Aorta (tissue), 5 donors: ENCODE measurements around the gene ZNF784. TPM values are rescaled to one million over a fixed set of nuclear protein-coding genes. Genes with fewer than 3 reads are reported as not detected.

Experiments used
- ATAC-seq: fragments of 200-7000 bp; cut with Tn5 transposase; one replicate; pipeline ENCODE4 v1.9.1; 2022; ENCODE audit warnings: moderate library complexity; ENCODE audit not compliant: low FRiP score
- DNase-seq, 2 donors: peaks; one replicate each; pipeline ENCODE4 v3.0.0-alpha.2; 2020
- H3K27ac ChIP-seq, 2 donors: one replicate each; pipeline ENCODE4 v1.5.1; 2013; ENCODE audit warnings: low read length in 2 of 2, mild to moderate bottlenecking in 2 of 2, moderate library complexity in 2 of 2, control low read depth in 1 of 2, inconsistent platforms in 1 of 2, low read depth in 1 of 2
- H3K27me3 ChIP-seq, 2 donors: one replicate each; pipeline ENCODE4 v1.6.1; 2013; ENCODE audit warnings: control low read depth in 1 of 2, low read length in 1 of 2, mild to moderate bottlenecking in 1 of 2, moderate library complexity in 1 of 2; ENCODE audit not compliant: insufficient read depth in 2 of 2, control insufficient read depth in 1 of 2
- H3K36me3 ChIP-seq, 2 donors: one replicate each; pipeline ENCODE4 v1.6.1; 2013; ENCODE audit warnings: control low read depth in 1 of 2, low read length in 1 of 2, mild to moderate bottlenecking in 1 of 2; ENCODE audit not compliant: insufficient read depth in 2 of 2, control insufficient read depth in 1 of 2
- H3K4me1 ChIP-seq, 2 donors: one replicate each; pipeline ENCODE4 v1.6.1; 2013; ENCODE audit warnings: low read length in 2 of 2, control low read depth in 1 of 2, mild to moderate bottlenecking in 1 of 2, moderate library complexity in 1 of 2; ENCODE audit not compliant: insufficient read depth in 2 of 2, control insufficient read depth in 1 of 2
- H3K4me3 ChIP-seq, 2 donors: one replicate each; pipeline ENCODE4 v1.5.1; 2013; ENCODE audit warnings: low read length in 2 of 2, control low read depth in 1 of 2, mild to moderate bottlenecking in 1 of 2
- H3K9me3 ChIP-seq: one replicate; pipeline ENCODE4 v1.6.1; 2013; ENCODE audit warnings: mild to moderate bottlenecking, low read length; ENCODE audit not compliant: control insufficient read depth
- WGBS, 2 donors: extraction: QIAGEN DNeasy Blood & Tissue Kit; methylation state at CpG; one replicate each; pipeline ENCODE4 v1.1.7; 2013; 5-methylcytosine and 5-hydroxymethylcytosine counted together
- intact Hi-C, 2 donors: fragments of 100-400 bp; cut with DNase I; formaldehyde crosslinking; loops; one replicate each; pipeline versions ENCODE4 v1.14.2 to v1.15.0; 2022
- polyA plus RNA-seq, 2 donors: library from polyadenylated mRNA; stranded (reverse); fragments of 200-250 nt; gene quantifications; one replicate each; pipeline ENCODE4 v1.2.3, GENCODE V29; 2013
- total RNA-seq, 2 donors: library from RNA; stranded (reverse); fragmentation: NEBNext Ultra II Directional; extraction: Animal tissue kit (Norgen Biotek cat#: 25700); gene quantifications; one replicate each; pipeline ENCODE4 v1.2.1, GENCODE V29; 2021
- donor health status: healthy with polysubstance abuse.
- donor health status: Bipolar disorder and iron deficiency.
- donor health status: DM: no; HTN: no; CAD: no.
- donor health status: DM: no; HTN: no; CAD: no.
- donor health status: DM: yes; HTN: yes; CAD: no.

ZNF784 gene
- total and polyA plus RNA-seq, 4 donors, result 4.8 to 27.2 (median 5.2) TPM

DNA sequence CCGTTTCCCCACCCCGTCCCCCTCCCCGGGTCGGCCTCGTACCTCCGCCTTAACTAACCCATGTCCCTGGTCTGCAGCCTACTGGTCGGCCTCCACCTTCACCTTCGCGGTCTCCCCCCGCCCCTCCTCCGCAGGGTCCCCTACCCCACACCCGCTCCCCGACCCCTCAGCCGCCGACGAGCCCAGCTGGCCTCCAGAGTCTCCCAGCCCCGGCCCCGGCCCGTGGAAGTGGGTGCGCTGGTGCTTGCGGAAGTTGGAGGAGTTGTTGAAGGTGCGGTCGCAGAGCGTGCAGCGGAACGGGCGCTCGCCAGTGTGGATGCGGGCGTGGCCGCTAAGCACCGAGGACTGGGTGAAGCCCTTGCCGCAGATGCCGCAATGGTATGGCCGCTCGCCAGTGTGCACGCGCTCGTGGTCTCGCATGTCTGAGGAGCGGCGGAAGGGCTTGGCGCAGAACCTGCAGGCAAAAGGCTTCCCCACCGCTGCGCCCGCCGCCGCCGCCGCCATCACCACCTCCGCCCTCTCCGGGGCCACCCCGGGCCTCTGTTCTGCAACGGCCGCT is 2.6 kb downstream of the ZNF784 start:
- intact Hi-C loops, result no loop called here
- DNase-seq (peak in 1 of 2 donors; percentile 56), ATAC-seq (no peak)
- no peaks in the 10 kb centered on the region for H3K9me3 ChIP-seq
- H3K27me3 ChIP-seq, result no peaks in the 10 kb centered on the region
- no peak overlapping the region for H3K4me3 ChIP-seq
- H3K4me1 ChIP-seq, result no peaks in the 10 kb centered on the region
- 95 to 96% methylated on average over 55 of the region's 55 CpGs for WGBS, 2 donors
- H3K27ac ChIP-seq, result no peak overlapping the region
- H3K36me3 ChIP-seq, result no peaks in the 10 kb centered on the region

DNA sequence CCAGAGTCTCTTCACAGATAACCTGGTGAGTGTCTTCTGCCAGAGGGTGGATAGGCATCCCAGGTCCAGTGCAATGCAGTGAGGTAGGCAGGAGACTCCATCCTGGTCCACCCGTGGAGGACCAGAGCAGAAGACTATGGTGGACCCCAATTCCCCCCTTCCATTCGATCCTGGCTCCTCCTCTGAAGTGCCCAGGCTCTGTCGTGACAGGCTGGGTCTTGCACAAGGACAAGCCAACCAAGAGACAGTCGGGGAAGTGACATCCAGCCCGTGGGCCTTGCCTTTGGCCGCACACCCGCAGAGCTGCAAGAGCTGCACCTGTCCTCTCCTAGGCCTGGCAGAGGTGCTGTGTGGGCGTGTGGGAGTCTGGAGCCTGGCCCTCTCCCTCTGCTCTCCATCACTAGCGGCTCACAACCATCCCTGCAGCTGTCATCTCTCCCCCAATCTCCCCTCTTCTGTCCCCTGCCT is 3.1 kb downstream of the ZNF784 start:
- no peak overlapping the region for H3K4me3 ChIP-seq
- peaks cover 0 to 3% of the 10 kb centered on the region in 2 donors for H3K36me3 ChIP-seq
- H3K4me1 ChIP-seq, result no peaks in the 10 kb centered on the region
- H3K9me3 ChIP-seq, result no peaks in the 10 kb centered on the region
- no peak overlapping the region for H3K27ac ChIP-seq
- intact Hi-C loops, result no loop called here
- ATAC-seq (no peak), DNase-seq (no peak)
- no peaks in the 10 kb centered on the region for H3K27me3 ChIP-seq
- WGBS, 2 donors, result 84 to 88% methylated on average over 9 of the region's 9 CpGs

DNA sequence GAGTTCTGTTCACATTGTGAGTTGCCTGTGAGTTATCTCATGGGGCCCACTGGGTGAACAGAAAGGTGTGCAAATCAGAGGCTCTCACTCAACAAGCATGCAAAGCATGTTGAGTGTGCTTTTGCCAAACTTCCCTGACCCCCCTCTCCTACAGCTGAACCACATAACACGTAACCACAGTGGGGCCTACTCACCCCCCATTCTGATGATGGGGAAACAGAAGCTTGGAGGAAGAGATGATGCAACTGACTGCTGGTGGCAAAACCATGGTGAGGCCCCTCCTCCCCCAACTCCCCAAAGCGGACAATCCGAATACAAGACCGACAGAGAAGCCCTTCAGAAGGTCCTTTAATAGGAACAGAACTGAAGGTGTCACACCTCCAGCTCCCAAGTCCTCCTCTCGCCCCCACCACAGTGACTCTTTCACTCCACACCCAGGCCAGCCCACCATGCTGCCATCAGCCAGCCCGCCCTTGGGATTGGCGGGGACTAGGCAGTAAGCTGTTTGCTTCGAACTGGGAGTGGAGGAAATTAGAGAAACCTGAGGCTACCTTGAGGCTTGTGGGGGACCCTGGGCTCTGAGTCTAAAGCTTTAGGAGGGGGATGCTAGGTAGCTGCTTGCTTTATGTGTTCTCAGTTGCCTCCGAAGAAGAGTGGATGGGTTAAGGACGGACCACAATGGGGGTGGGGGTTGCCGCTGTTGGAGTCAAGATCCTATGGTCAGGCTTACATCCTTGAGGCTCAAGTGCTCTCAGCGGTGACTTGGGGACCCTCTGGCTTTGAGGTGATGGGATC is 3.8 kb downstream of the ZNF784 start:
- no peaks in the 10 kb centered on the region for H3K27me3 ChIP-seq
- no peaks in the 10 kb centered on the region for H3K4me1 ChIP-seq
- H3K27ac ChIP-seq, result no peak overlapping the region
- 90 to 93% methylated on average over 12 of the region's 12 CpGs for WGBS, 2 donors
- intact Hi-C loops, result no loop called here
- peaks cover 0 to 4% of the 10 kb centered on the region in 2 donors for H3K36me3 ChIP-seq
- peak in 1 of 2 donors; percentile 45 for DNase-seq
- H3K4me3 ChIP-seq, result no peak overlapping the region
- H3K9me3 ChIP-seq, result no peaks in the 10 kb centered on the region
- no peak for ATAC-seq

DNA sequence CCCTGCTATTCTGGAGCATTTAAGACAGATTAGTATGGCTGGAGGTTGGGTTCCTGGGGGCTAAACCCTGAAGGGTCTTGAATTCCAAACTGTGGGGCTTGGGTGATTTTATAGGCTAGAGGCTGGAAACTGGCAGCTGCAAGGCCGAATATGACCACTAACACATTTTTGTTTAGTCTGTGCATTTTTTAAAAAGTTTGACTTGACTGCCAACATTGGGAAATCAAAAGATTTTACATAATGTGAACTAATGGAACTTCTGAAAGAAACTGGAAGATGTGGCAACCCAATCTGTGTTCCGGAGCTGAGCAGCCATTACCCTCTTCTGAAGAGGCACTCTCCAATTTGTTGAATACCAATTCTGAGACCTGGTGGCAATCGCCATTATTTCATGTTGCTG is 5.1 kb downstream of the ZNF784 start:
- 67% methylated on average over 3 of the region's 3 CpGs for WGBS, 2 donors
- DNase-seq (no peak), ATAC-seq (no peak)
- Histone ChIP-seq H3K9me3 (no peaks in the 10 kb centered on the region), H3K36me3 (peaks cover 0 to 6% of the 10 kb centered on the region in 2 donors), H3K27ac (no peak overlapping the region), H3K27me3 (no peaks in the 10 kb centered on the region), H3K4me3 (no peak overlapping the region), H3K4me1 (no peaks in the 10 kb centered on the region)
- intact Hi-C loops, result no loop called here

DNA sequence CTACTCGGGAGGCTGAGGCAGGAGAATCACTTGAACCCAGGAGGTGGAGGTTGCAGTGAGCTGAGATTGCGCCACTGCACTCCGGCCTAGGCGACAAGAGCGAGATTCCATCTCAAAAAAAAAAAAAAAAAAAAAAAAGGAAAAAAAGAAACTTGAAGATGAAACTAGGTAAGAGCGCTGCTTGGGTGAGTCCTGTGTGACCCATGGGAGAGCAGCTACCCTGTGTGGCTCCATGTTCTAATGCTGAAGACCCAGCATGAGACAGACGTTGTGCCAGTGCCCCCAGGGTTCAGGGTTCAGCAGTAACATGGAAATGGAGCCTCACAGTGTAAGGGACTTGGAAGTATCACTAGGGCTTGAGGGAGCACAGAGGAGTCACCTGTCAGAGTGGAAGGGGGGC is 5.9 kb downstream of the ZNF784 start:
- Histone ChIP-seq H3K27ac (no peak overlapping the region), H3K4me3 (no peak overlapping the region), H3K27me3 (no peaks in the 10 kb centered on the region), H3K9me3 (no peaks in the 10 kb centered on the region), H3K36me3 (peaks cover 0 to 6% of the 10 kb centered on the region in 2 donors), H3K4me1 (no peaks in the 10 kb centered on the region)
- WGBS, 2 donors, result 89 to 92% methylated on average over 7 of the region's 7 CpGs
- ATAC-seq, result no peak
- no peak for DNase-seq
- intact Hi-C loops, result no loop called here

DNA sequence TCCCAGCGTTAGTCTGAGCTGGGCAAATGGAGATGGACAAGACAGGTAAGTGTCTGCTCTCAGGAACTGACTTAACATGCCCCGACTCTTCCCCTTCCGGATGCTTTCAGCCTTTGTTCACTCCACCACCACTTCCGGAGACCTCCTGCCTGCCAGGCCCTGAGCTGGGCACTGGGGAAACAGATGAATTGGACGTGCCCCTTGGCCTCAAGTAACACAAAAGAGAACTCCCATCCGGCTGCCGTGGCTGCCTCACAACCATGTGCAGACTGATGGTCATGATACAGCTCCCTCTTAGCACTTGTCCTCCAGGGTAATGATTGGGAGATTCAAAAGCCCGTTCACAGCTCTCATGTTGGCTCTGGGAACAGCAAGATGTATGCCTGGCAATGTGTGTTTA is 6.9 kb downstream of the ZNF784 start:
- Histone ChIP-seq H3K4me1 (no peaks in the 10 kb centered on the region), H3K4me3 (no peak overlapping the region), H3K27me3 (no peaks in the 10 kb centered on the region), H3K9me3 (no peaks in the 10 kb centered on the region), H3K27ac (no peak overlapping the region), H3K36me3 (peaks cover 0 to 6% of the 10 kb centered on the region in 2 donors)
- no peak for DNase-seq
- intact Hi-C loops, result no loop called here
- 85 to 88% methylated on average over 8 of the region's 8 CpGs for WGBS, 2 donors
- no peak for ATAC-seq

DNA sequence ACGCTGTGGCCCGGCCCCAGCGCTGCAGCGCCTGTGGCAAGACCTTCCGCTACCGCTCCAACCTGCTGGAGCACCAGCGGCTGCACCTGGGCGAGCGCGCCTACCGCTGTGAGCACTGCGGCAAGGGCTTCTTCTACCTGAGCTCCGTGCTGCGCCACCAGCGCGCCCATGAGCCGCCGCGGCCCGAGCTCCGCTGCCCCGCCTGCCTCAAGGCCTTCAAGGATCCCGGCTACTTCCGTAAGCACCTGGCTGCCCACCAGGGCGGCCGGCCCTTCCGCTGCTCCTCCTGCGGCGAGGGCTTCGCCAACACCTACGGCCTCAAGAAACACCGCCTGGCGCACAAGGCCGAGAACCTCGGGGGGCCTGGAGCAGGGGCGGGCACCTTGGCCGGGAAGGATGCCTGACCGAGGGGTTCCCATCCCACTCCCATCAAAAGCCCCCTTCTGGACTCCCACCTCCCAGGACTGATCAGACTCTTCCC is 7.9 kb downstream of the ZNF784 start:
- Histone ChIP-seq H3K27ac (no peak overlapping the region), H3K36me3 (peaks cover 0 to 6% of the 10 kb centered on the region in 2 donors), H3K27me3 (no peaks in the 10 kb centered on the region), H3K9me3 (no peaks in the 10 kb centered on the region), H3K4me3 (no peak overlapping the region), H3K4me1 (no peaks in the 10 kb centered on the region)
- 96 to 97% methylated on average over 38 of the region's 38 CpGs for WGBS, 2 donors
- ATAC-seq (no peak), DNase-seq (no peak)
- intact Hi-C loops, result no loop called here

DNA sequence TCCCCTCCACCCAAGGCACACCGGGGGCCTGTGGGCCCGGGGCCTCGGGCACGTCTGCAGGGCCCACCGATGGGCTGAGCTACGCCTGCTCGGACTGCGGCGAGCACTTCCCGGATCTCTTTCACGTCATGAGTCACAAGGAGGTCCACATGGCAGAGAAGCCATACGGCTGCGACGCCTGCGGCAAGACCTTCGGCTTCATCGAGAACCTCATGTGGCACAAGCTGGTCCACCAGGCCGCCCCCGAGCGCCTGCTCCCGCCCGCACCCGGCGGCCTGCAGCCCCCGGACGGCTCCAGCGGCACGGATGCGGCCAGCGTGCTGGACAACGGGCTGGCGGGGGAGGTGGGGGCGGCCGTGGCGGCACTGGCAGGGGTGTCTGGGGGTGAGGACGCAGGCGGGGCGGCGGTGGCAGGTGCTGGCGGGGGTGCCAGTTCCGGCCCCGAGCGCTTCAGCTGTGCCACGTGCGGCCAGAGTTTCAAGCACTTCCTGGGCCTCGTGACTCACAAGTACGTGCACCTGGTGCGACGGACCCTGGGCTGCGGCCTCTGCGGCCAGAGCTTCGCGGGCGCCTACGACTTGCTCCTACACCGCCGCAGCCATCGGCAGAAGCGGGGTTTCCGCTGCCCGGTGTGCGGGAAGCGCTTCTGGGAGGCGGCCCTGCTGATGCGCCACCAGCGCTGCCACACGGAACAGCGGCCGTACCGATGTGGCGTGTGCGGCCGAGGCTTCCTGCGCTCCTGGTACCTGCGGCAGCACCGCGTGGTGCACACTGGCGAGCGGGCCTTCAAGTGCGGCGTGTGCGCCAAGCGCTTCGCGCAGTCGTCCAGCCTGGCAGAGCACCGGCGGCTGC is 8.6 kb downstream of the ZNF784 start:
- intact Hi-C loops, result no loop called here
- no peaks in the 10 kb centered on the region for H3K27me3 ChIP-seq
- no peak for ATAC-seq
- peaks cover 0 to 6% of the 10 kb centered on the region in 2 donors for H3K36me3 ChIP-seq
- WGBS, 2 donors, result 97% methylated on average over 84 to 88 of the region's 88 CpGs
- H3K4me3 ChIP-seq, result no peak overlapping the region
- no peak overlapping the region for H3K27ac ChIP-seq
- DNase-seq, result no peak
- H3K9me3 ChIP-seq, result no peaks in the 10 kb centered on the region
- no peaks in the 10 kb centered on the region for H3K4me1 ChIP-seq
